Stomach smooth muscle (tissue), 2 donors: ENCODE results near the gene IQCK.
"Not testable (repeated sequence)": the region's sequence is repeated elsewhere in the genome, so short reads cannot be mapped to it uniquely, and the experiment has no call there.

Source experiments
- H3K27ac ChIP-seq: one replicate; pipeline ENCODE4 v1.7.0; 2013; ENCODE audit warnings: mild to moderate bottlenecking, low read length, inconsistent platforms
- H3K27me3 ChIP-seq, 2 donors: one replicate each; pipeline ENCODE4 v1.7.0; 2013; ENCODE audit warnings: low read length in 2 of 2; ENCODE audit not compliant: insufficient read depth in 2 of 2, control insufficient read depth in 1 of 2
- H3K36me3 ChIP-seq, 2 donors: one replicate each; pipeline ENCODE4 v1.7.0; 2013; ENCODE audit warnings: low read length in 2 of 2; ENCODE audit not compliant: control insufficient read depth in 2 of 2, insufficient read depth in 2 of 2
- H3K4me1 ChIP-seq: one replicate; pipeline ENCODE4 v1.7.0; 2013; ENCODE audit warnings: low read length; ENCODE audit not compliant: control insufficient read depth, insufficient read depth
- H3K4me3 ChIP-seq, 2 donors: one replicate each; pipeline ENCODE4 v1.7.0; 2013; ENCODE audit warnings: low read length in 2 of 2
- H3K9ac ChIP-seq, 2 donors: one replicate each; pipeline ENCODE4 v1.7.0; 2013; ENCODE audit warnings: low read length in 2 of 2, mild to moderate bottlenecking in 1 of 2
- H3K9me3 ChIP-seq, 2 donors: one replicate each; pipeline ENCODE4 v1.7.0; 2013; ENCODE audit warnings: low read length in 2 of 2; ENCODE audit not compliant: control insufficient read depth in 2 of 2
- donor health status: healthy.
- donor health status: Pancreatic carcinoma.

The IQCK gene

DNA sequence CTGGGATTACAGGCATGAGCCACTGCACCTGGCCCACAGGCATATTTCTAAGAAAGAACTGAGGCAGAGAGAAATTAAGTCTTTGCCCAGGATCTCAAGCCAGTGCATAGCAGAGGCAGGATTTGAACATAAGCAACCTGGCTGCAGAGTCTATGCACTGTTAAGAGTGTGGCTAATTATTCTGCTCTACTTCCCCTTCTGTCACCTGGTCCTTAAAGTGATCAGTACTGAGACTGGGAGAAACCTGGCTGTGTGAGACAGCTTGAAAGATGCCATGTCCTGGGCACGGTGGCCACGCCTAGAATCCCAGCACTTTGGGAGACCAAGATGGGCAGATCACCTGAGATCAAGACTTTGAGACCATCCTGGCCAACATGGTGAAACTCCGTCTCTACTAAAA is 58.1 kb downstream of the IQCK start:
- no peak overlapping the region for H3K4me3 ChIP-seq
- H3K27ac ChIP-seq, result no peak overlapping the region
- H3K9ac ChIP-seq, result no peak overlapping the region
- H3K27me3 ChIP-seq, result no peaks in the 10 kb centered on the region
- H3K4me1 ChIP-seq, result no peaks in the 10 kb centered on the region
- H3K9me3 ChIP-seq, result no peaks in the 10 kb centered on the region
- H3K36me3 ChIP-seq, result no peaks in the 10 kb centered on the region

GRCh38 chr16:19776565-19776964 is 58.5 kb downstream of the IQCK start:
- Histone ChIP-seq H3K27ac (no peak overlapping the region), H3K27me3 (no peaks in the 10 kb centered on the region), H3K9ac (no peak overlapping the region), H3K36me3 (no peaks in the 10 kb centered on the region), H3K9me3 (no peaks in the 10 kb centered on the region), H3K4me1 (no peaks in the 10 kb centered on the region), H3K4me3 (no peak overlapping the region)

GRCh38 chr16:19780321-19780720 is 62.2 kb downstream of the IQCK start:
- no peaks in the 10 kb centered on the region for H3K36me3 ChIP-seq
- H3K27ac ChIP-seq, result no peak overlapping the region
- H3K4me3 ChIP-seq, result no peak overlapping the region
- no peaks in the 10 kb centered on the region for H3K27me3 ChIP-seq
- no peak overlapping the region for H3K9ac ChIP-seq
- no peaks in the 10 kb centered on the region for H3K9me3 ChIP-seq
- H3K4me1 ChIP-seq, result no peaks in the 10 kb centered on the region

DNA sequence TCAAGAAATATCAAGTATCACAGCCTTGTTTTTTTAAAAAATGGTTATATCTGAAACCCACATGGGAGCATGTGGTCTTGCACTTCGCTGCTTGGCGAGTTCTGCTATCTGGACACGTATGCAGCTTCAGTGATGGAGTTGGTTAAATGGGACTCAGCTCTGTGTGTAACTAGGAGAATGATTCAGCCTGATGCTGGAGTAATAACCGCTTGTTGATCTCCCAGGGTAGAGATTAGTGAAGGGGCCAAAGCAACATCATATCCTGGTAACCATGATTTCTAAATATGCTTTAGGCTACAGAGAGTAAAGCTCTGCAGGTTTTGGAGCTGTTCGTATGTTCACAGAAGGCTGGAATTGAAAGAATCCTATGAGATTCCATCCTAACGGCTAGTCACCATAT is 63.2 kb downstream of the IQCK start:
- H3K27me3 ChIP-seq, result no peaks in the 10 kb centered on the region
- H3K36me3 ChIP-seq, result no peaks in the 10 kb centered on the region
- no peak overlapping the region for H3K4me3 ChIP-seq
- H3K4me1 ChIP-seq, result no peaks in the 10 kb centered on the region
- no peak overlapping the region for H3K27ac ChIP-seq
- H3K9me3 ChIP-seq, result no peaks in the 10 kb centered on the region
- no peak overlapping the region for H3K9ac ChIP-seq

DNA sequence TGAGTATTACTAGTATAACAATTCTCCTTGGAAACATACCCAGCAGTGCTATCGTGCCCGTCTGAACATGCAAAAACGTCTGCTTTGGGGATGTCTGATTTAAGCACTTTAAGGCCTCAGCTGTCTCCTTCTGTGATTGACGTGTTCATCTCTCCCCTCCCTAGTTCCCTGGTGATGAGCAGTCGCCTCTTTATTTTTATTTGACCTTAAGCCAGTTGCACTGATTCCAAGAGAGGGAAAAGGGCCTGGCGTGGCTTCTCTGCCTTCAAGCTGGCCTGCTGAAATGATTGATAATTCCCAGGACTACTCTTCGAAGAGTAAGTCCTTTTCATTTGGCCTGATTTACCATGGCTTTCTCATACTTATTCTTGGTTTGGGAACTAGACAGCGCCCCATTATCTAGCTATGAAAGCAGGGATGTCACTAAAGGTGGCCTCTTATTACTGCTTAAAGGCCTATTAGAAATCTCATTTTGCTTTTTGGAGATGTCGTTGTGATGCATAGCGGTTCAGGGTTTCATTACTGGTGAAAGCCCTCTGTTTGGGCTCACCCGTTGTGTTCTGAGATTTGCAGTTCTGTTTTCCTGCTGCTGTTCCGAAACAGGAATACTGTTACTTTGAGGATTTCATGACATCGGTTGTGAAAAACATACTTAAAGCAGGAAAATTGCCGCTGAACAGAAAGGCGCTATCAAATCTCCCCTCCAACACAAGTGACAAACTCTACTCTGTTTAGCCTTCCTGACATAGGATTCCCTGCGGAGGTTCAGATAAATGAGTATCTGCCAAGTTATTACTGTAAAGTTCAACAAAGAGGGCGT is 65.5 kb downstream of the IQCK start:
- Histone ChIP-seq H3K9ac (no peak overlapping the region), H3K9me3 (no peaks in the 10 kb centered on the region), H3K36me3 (no peaks in the 10 kb centered on the region), H3K4me3 (no peak overlapping the region), H3K4me1 (no peaks in the 10 kb centered on the region), H3K27ac (no peak overlapping the region), H3K27me3 (no peaks in the 10 kb centered on the region)

- no peak overlapping the region for H3K4me3 ChIP-seq
- H3K27ac ChIP-seq, result no peak overlapping the region
- H3K9ac ChIP-seq, result no peak overlapping the region
- no peaks in the 10 kb centered on the region for H3K9me3 ChIP-seq
- no peaks in the 10 kb centered on the region for H3K36me3 ChIP-seq
- H3K27me3 ChIP-seq, result no peaks in the 10 kb centered on the region
- H3K4me1 ChIP-seq, result no peaks in the 10 kb centered on the region
Observed at GRCh38 chr16:19784183-19784736, 66.2 kb downstream of the IQCK start.

GRCh38 chr16:19785081-19785480 is 67.0 kb downstream of the IQCK start:
- no peaks in the 10 kb centered on the region for H3K27me3 ChIP-seq
- no peaks in the 10 kb centered on the region for H3K4me1 ChIP-seq
- H3K4me3 ChIP-seq, result no peak overlapping the region
- no peaks in the 10 kb centered on the region for H3K36me3 ChIP-seq
- H3K9me3 ChIP-seq, result no peaks in the 10 kb centered on the region
- H3K9ac ChIP-seq, result no peak overlapping the region
- H3K27ac ChIP-seq, result no peak overlapping the region

DNA sequence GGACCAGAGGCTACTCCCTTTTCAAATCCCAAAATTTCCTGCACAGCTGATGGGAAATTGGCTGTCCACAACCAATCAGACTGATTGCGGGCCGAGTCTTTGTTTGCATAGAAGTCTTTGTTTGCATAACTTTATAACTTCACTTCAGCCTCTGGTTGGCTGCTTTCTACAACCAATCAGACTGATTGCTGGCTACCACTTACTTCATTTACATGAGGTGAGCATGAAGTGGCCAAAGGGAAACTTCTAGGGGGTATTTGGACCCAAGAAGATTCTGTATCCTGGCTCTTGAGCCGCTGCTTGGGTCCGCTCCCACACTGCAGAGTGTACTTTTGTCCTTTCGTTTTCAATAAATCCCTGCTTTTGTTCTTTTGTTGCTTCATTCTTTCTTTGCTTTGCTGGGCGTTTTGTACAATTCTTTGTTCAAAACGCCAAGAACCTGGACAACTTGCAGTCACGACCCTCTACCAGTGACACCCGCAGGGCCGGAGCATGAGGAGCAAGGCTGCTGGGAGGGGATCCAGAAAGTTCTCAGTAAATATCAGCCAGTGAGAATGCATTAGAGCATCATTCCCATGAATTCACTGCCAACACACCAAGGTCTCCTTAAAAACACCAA is 67.5 kb downstream of the IQCK start:
- Histone ChIP-seq H3K27ac (no peak overlapping the region), H3K36me3 (no peaks in the 10 kb centered on the region), H3K9ac (no peak overlapping the region), H3K9me3 (no peaks in the 10 kb centered on the region), H3K27me3 (no peaks in the 10 kb centered on the region), H3K4me1 (no peaks in the 10 kb centered on the region), H3K4me3 (no peak overlapping the region)

DNA sequence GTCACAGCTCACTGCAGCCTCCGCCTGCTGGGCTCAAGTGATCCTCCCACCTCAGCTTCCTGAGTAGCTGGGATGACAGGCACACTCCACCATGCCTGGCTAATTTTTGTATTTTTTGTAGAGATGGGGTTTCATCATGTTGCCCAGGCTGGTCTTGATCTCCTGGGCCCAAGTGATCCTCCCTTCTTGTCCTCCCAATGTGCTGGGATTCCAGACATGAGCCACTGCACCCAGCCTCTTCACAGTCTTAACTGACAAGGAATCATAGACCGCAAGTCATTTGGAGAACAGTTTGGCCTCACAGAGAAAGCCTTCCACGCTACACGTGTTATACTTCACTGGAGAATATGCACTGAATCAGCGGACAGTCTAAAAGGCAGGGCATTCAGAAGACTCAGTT is 83.3 kb downstream of the IQCK start:
- not testable (repeated sequence) for H3K27ac ChIP-seq, H3K4me3 ChIP-seq, H3K9me3 ChIP-seq, H3K9ac ChIP-seq, H3K36me3 ChIP-seq, H3K4me1 ChIP-seq, H3K27me3 ChIP-seq

DNA sequence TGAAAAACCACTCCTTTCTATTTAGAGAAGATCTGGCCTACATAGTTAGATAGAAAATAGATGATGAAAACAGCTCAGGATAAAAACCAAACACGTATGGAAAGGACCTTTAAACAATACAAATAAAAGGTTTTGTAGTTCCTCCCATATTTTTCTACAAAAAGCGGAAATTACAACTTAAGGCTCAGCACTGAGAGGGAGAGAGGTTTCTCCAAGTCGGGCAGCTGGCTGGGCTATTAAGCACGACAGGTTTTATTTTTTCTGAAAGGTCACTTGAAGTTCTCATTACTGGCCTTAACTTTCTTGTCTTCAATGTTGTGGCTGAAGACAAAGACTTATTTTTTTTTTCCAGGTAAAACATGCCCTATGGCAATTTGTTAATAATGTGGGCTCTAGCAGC is 83.8 kb downstream of the IQCK start:
- H3K27me3 ChIP-seq, H3K9ac ChIP-seq, H3K9me3 ChIP-seq, H3K4me1 ChIP-seq, H3K27ac ChIP-seq, H3K4me3 ChIP-seq, H3K36me3 ChIP-seq: not testable (repeated sequence)

GRCh38 chr16:19802612-19803011 is 84.5 kb downstream of the IQCK start:
- Histone ChIP-seq H3K27me3 (no peaks in the 10 kb centered on the region), H3K4me1 (no peaks in the 10 kb centered on the region), H3K4me3 (no peak overlapping the region), H3K27ac (no peak overlapping the region), H3K9ac (no peak overlapping the region), H3K9me3 (peaks cover 0 to 4% of the 10 kb centered on the region in 2 donors), H3K36me3 (no peaks in the 10 kb centered on the region)
